ENCODE results near the gene AKAP12. TPM values are rescaled to one million over a fixed set of nuclear protein-coding genes. Genes with fewer than 3 reads are reported as not detected.

The AKAP12 gene
- total and polyA plus RNA-seq, 3 experiments from 2014 or later: 0.03 to 1.3 (median 1.1) TPM

DNA sequence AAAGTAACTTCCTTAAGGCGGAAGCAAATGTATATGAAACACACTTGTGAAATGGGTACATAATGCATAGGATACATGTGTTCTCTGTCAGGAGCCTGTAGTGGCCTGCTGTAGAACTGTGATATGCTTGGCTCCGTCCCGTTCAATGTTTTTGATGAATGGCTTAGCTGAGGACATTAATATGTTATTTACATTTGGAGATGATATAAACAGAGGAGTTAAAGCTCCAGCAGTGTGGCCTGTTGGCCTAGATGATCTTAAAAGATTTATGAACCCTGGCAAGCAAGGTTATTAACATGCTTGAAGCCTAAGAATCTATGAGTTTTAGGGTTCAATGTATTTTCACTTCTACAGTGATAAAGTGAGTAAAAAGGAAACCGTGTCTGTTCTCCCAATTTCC, 59.2 kb downstream of the AKAP12 start:
- Mint-ChIP-seq H3K36me3 (peaks cover 0 to 2% (median 0%) of the 10 kb centered on the region in 3 donors), H3K4me1 (no peaks in the 10 kb centered on the region), H3K9me3 (no peaks in the 10 kb centered on the region), H3K27me3 (peaks cover 8 to 31% of the 10 kb centered on the region in 2 donors), H3K27ac (no peak overlapping the region), H3K4me3 (no peak overlapping the region)
- Histone ChIP-seq H3K4me1 (ENCODE audit: insufficient read depth, low read length) (no peaks in the 10 kb centered on the region), H3K36me3 (ENCODE audit: insufficient read depth, low read length) (no peaks in the 10 kb centered on the region), H3K27ac (ENCODE audit: low read depth, low read length) (no peak overlapping the region), H3K27me3 (ENCODE audit: insufficient read depth, low read length, poor library complexity, severe bottlenecking) (peaks cover 11% of the 10 kb centered on the region), H3K4me3 (ENCODE audit: low read length) (no peak overlapping the region), H3K9me3 (ENCODE audit: low read length) (no peaks in the 10 kb centered on the region)
- ChIA-PET CTCF (no interaction called here), POLR2A (no interaction called here)
- no peak for DNase-seq

GRCh38 chr6:151300267-151300991, 60.7 kb downstream of the AKAP12 start:
- Histone ChIP-seq H3K9me3 (ENCODE audit: low read length) (no peaks in the 10 kb centered on the region), H3K4me1 (ENCODE audit: insufficient read depth, low read length) (no peaks in the 10 kb centered on the region), H3K27ac (ENCODE audit: low read depth, low read length) (no peak overlapping the region), H3K4me3 (ENCODE audit: low read length) (no peak overlapping the region), H3K27me3 (ENCODE audit: insufficient read depth, low read length, poor library complexity, severe bottlenecking) (peaks cover 8% of the 10 kb centered on the region), H3K36me3 (ENCODE audit: insufficient read depth, low read length) (no peaks in the 10 kb centered on the region)
- no peak for DNase-seq
- H3K4me3 Mint-ChIP-seq: no peak overlapping the region
- H3K9me3 Mint-ChIP-seq: no peaks in the 10 kb centered on the region
- ChIA-PET CTCF (no interaction called here), POLR2A (no interaction called here)
- peaks cover 10 to 22% of the 10 kb centered on the region in 2 donors for H3K27me3 Mint-ChIP-seq
- no peaks in the 10 kb centered on the region for H3K4me1 Mint-ChIP-seq
- H3K36me3 Mint-ChIP-seq: peaks cover 0 to 2% (median 0%) of the 10 kb centered on the region in 3 donors
- H3K27ac Mint-ChIP-seq: no peak overlapping the region

DNA sequence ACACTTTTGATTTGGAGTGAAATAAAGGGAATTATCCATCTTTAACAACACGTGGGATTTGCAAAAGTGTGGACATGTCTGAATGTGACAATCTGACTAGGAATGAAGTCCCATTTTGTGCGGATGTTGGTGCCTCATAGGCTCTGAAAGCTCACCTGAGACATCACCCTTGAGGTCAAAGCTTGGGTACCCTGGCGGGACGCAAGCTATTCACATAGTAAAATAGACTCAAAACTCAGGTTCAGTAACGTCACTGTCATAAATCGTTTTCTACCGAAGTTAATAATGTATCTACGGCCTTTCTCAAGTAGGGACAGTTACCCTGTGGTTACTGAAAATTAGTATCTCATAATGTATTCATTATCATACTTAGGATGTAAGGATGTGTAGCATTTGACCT, 61.8 kb downstream of the AKAP12 start:
- peaks cover 0 to 2% (median 0%) of the 10 kb centered on the region in 3 donors for H3K36me3 Mint-ChIP-seq
- Histone ChIP-seq H3K9me3 (ENCODE audit: low read length) (no peaks in the 10 kb centered on the region), H3K36me3 (ENCODE audit: insufficient read depth, low read length) (no peaks in the 10 kb centered on the region), H3K4me1 (ENCODE audit: insufficient read depth, low read length) (no peaks in the 10 kb centered on the region), H3K4me3 (ENCODE audit: low read length) (no peak overlapping the region), H3K27ac (ENCODE audit: low read depth, low read length) (no peak overlapping the region), H3K27me3 (ENCODE audit: insufficient read depth, low read length, poor library complexity, severe bottlenecking) (peaks cover 3% of the 10 kb centered on the region)
- peaks cover 10 to 22% of the 10 kb centered on the region in 2 donors for H3K27me3 Mint-ChIP-seq
- no peak for DNase-seq
- H3K27ac Mint-ChIP-seq: peak overlapping the region in 1 of 8 donors; percentile 12
- H3K4me3 Mint-ChIP-seq: no peak overlapping the region
- ChIA-PET CTCF (interaction anchor here (1.0 kb wide), 1 partner anchor 22 kb away, joined by 3 read pairs; no protein-coding TSS in a partner anchor), POLR2A (no interaction called here)
- H3K4me1 Mint-ChIP-seq: no peaks in the 10 kb centered on the region
- no peaks in the 10 kb centered on the region for H3K9me3 Mint-ChIP-seq

GRCh38 chr6:151303231-151303630, 63.5 kb downstream of the AKAP12 start:
- Histone ChIP-seq H3K4me1 (ENCODE audit: insufficient read depth, low read length) (no peaks in the 10 kb centered on the region), H3K9me3 (ENCODE audit: low read length) (no peaks in the 10 kb centered on the region), H3K27me3 (ENCODE audit: insufficient read depth, low read length, poor library complexity, severe bottlenecking) (peaks cover 3% of the 10 kb centered on the region), H3K27ac (ENCODE audit: low read depth, low read length) (no peak overlapping the region), H3K36me3 (ENCODE audit: insufficient read depth, low read length) (no peaks in the 10 kb centered on the region), H3K4me3 (ENCODE audit: low read length) (no peak overlapping the region)
- no peak overlapping the region for H3K4me3 Mint-ChIP-seq
- no peak for DNase-seq
- no peaks in the 10 kb centered on the region for H3K9me3 Mint-ChIP-seq
- CTCF ChIA-PET: no interaction called here
- no peaks in the 10 kb centered on the region for H3K4me1 Mint-ChIP-seq
- no peaks in the 10 kb centered on the region for H3K36me3 Mint-ChIP-seq
- peaks cover 10 to 11% of the 10 kb centered on the region in 2 donors for H3K27me3 Mint-ChIP-seq
- peak overlapping the region in 1 of 8 donors; percentile 61 for H3K27ac Mint-ChIP-seq
- POLR2A ChIA-PET: no interaction called here

- Histone ChIP-seq H3K4me3 (ENCODE audit: low read length) (no peak overlapping the region), H3K9me3 (ENCODE audit: low read length) (no peaks in the 10 kb centered on the region), H3K36me3 (ENCODE audit: insufficient read depth, low read length) (no peaks in the 10 kb centered on the region), H3K27ac (ENCODE audit: low read depth, low read length) (no peak overlapping the region), H3K4me1 (ENCODE audit: insufficient read depth, low read length) (no peaks in the 10 kb centered on the region), H3K27me3 (ENCODE audit: insufficient read depth, low read length, poor library complexity, severe bottlenecking) (peaks cover 3% of the 10 kb centered on the region)
- Mint-ChIP-seq H3K4me1 (no peaks in the 10 kb centered on the region), H3K4me3 (no peak overlapping the region), H3K27ac (no peak overlapping the region), H3K36me3 (no peaks in the 10 kb centered on the region), H3K9me3 (no peaks in the 10 kb centered on the region), H3K27me3 (peaks cover 8 to 20% of the 10 kb centered on the region in 2 donors)
- DNase-seq: no peak
- CTCF ChIA-PET: interaction anchor here (1.4 to 2.1 kb wide), 2 partner anchors 18 to 292 kb away, joined by 4 to 9 read pairs; no protein-coding TSS in a partner anchor
- POLR2A ChIA-PET: no interaction called here
Measured at GRCh38 chr6:151306269-151306783, 66.6 kb downstream of the AKAP12 start.

DNA sequence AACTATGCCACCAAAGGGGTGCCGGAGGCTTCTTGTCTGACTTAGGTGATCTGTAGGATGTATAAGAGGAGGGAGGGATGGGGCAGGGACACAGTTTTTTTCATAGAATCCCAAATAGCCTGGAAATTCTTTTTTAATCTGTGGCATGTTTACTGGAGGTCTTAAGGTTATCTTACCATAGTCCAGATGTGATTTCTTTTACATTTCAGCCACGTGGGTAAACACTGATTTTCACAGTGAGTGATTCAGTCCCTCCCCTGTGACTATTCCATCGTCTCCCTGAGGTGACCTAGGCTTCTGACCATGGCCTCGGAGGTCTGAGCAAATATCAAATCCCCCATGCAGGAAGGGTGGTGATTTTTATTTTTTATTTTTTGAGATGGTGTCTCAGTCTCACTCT, 67.7 kb downstream of the AKAP12 start:
- no peak overlapping the region for H3K27ac ChIP-seq (ENCODE audit: low read depth, low read length)
- H3K36me3 ChIP-seq (ENCODE audit: insufficient read depth, low read length): no peaks in the 10 kb centered on the region
- no peaks in the 10 kb centered on the region for H3K4me1 ChIP-seq (ENCODE audit: insufficient read depth, low read length)
- H3K9me3 ChIP-seq (ENCODE audit: low read length): no peaks in the 10 kb centered on the region
- H3K9me3 Mint-ChIP-seq: no peaks in the 10 kb centered on the region
- H3K36me3 Mint-ChIP-seq: no peaks in the 10 kb centered on the region
- CTCF ChIA-PET: no interaction called here
- peaks cover 10 to 18% of the 10 kb centered on the region in 2 donors for H3K27me3 Mint-ChIP-seq
- POLR2A ChIA-PET: no interaction called here
- no peak for DNase-seq
- H3K4me1 Mint-ChIP-seq: no peaks in the 10 kb centered on the region
- H3K4me3 ChIP-seq (ENCODE audit: low read length): no peak overlapping the region
- H3K27me3 ChIP-seq (ENCODE audit: insufficient read depth, low read length, poor library complexity, severe bottlenecking): no peaks in the 10 kb centered on the region
- H3K4me3 Mint-ChIP-seq: no peak overlapping the region
- H3K27ac Mint-ChIP-seq: peak overlapping the region in 1 of 8 donors; percentile 38

DNA sequence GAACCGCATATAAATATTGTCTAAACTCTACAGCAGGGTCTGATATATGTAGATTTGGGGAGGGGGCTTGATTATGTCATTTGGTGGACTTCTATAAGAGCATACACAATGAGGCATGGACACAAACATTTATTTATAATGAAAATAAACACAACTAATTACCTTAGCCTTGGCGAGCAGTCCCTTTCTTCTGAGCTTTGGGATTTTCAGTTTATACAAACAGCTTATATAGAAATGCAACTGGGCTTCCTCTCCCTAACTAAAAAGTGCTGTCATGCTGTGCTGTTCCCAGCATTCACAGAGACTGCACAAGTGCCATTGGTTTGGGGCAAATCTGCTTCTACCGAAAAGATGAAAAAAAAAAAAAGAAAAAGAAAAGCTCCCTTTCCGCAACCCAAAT, 69.9 kb downstream of the AKAP12 start:
- H3K9me3 Mint-ChIP-seq: no peaks in the 10 kb centered on the region
- H3K27me3 Mint-ChIP-seq: peaks cover 7 to 21% of the 10 kb centered on the region in 2 donors
- Histone ChIP-seq H3K36me3 (ENCODE audit: insufficient read depth, low read length) (no peaks in the 10 kb centered on the region), H3K9me3 (ENCODE audit: low read length) (no peaks in the 10 kb centered on the region), H3K27ac (ENCODE audit: low read depth, low read length) (no peak overlapping the region), H3K4me3 (ENCODE audit: low read length) (no peak overlapping the region), H3K27me3 (ENCODE audit: insufficient read depth, low read length, poor library complexity, severe bottlenecking) (no peaks in the 10 kb centered on the region), H3K4me1 (ENCODE audit: insufficient read depth, low read length) (no peaks in the 10 kb centered on the region)
- ChIA-PET POLR2A (interaction anchor here (0.6 kb wide), 1 partner anchor 10 kb away, joined by 3 read pairs; no protein-coding TSS in a partner anchor), CTCF (no interaction called here)
- H3K36me3 Mint-ChIP-seq: no peaks in the 10 kb centered on the region
- no peak for DNase-seq
- H3K4me1 Mint-ChIP-seq: no peaks in the 10 kb centered on the region
- H3K4me3 Mint-ChIP-seq: no peak overlapping the region
- no peak overlapping the region for H3K27ac Mint-ChIP-seq

DNA sequence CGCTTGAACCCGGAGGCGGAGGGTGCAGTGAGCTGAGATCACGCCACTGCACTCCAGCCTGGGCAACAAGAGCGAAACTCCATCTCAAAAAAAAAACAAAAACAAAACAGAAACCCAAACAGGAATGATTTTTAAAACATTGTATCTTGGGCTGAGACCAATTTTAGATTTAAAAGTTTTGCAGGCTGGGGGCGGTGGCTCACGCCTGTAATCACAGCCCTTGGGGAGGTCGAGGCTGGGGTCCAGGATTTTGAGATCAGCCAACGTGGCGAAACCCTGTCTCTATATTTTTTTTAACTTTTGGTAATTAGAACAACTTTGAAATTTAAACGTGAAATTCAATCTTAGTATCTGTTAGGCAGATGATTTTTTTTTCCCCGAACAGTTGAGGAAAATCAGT, 70.5 kb downstream of the AKAP12 start:
- H3K36me3 Mint-ChIP-seq: no peaks in the 10 kb centered on the region
- H3K9me3 ChIP-seq (ENCODE audit: low read length): no peaks in the 10 kb centered on the region
- H3K4me1 ChIP-seq (ENCODE audit: insufficient read depth, low read length): no peaks in the 10 kb centered on the region
- H3K27me3 ChIP-seq (ENCODE audit: insufficient read depth, low read length, poor library complexity, severe bottlenecking): no peaks in the 10 kb centered on the region
- no peak overlapping the region for H3K27ac Mint-ChIP-seq
- ChIA-PET POLR2A (interaction anchor here (0.6 kb wide), 2 partner anchors 11 to 156 kb away, joined by 3 read pairs; no protein-coding TSS in a partner anchor), CTCF (interaction anchor here (1.7 kb wide), 1 partner anchor 14 kb away, joined by 7 read pairs; no protein-coding TSS in a partner anchor)
- no peaks in the 10 kb centered on the region for H3K9me3 Mint-ChIP-seq
- H3K4me3 ChIP-seq (ENCODE audit: low read length): no peak overlapping the region
- H3K27ac ChIP-seq (ENCODE audit: low read depth, low read length): no peak overlapping the region
- DNase-seq: no peak
- H3K4me3 Mint-ChIP-seq: no peak overlapping the region
- H3K36me3 ChIP-seq (ENCODE audit: insufficient read depth, low read length): no peaks in the 10 kb centered on the region
- peaks cover 7 to 18% of the 10 kb centered on the region in 2 donors for H3K27me3 Mint-ChIP-seq
- H3K4me1 Mint-ChIP-seq: no peaks in the 10 kb centered on the region

Measured in CD8-positive, alpha-beta memory T cell (primary cell).